A549 (cell line): ENCODE results near the gene SIAE. TPM values are rescaled to one million over a fixed set of nuclear protein-coding genes. Genes with fewer than 3 reads are reported as not detected.

Experiments used
- ATAC-seq, 2 experiments: fragments of 200-7000 bp in 1 of 2; fragments of >200 bp in 1 of 2; cut with Nextera tagmentation in 1 of 2; cut with Tn5 transposase in 1 of 2; 3 replicates each; pipeline versions ENCODE4 v1.8.0 to v1.9.1; 2018 to 2020; ENCODE audit warnings: mild to moderate bottlenecking in 1 of 2, moderate library complexity in 1 of 2
- CTCF ChIA-PET: fragments of 300-600 bp; sonication (Branson Sonifier 250); formaldehyde crosslinking; extraction: SDS; loops from one replicate; lab custom pipeline; 2021; ENCODE audit warnings: antibody characterized with exemption, inconsistent platforms; lab: Yijun Ruan, JAX
- POLR2A ChIA-PET: fragments of 350-600 bp; formaldehyde crosslinking; extraction: SDS; loops from one replicate; lab custom pipeline; 2021; ENCODE audit warnings: antibody characterized with exemption, inconsistent platforms; lab: Yijun Ruan, JAX
- DNase-seq, 2 experiments: peaks; one replicate each; pipeline versions ENCODE4 v3.0.0 to v3.0.0-alpha.2; 2011 to 2016; ENCODE audit warnings: low read depth in 1 of 2, low spot score in 1 of 2
- FAIRE-seq: peaks from 2 replicates; lab custom pipeline; 2011; peaks lifted over from hg19 to GRCh38; lab: Jason Lieb, UNC
- H3K27ac ChIP-seq, 2 experiments: fragments of >200 bp; sonication (Bioruptor Twin); formaldehyde crosslinking; 3 replicates each; pipeline ENCODE4 v1.5.1; 2016 to 2017
- H3K4me1 ChIP-seq: fragments of >200 bp; sonication (Bioruptor Twin); formaldehyde crosslinking; 3 replicates; pipeline ENCODE4 v1.6.1; 2016
- H3K4me2 ChIP-seq: fragments of >200 bp; sonication (Bioruptor Twin); formaldehyde crosslinking; 3 replicates; pipeline ENCODE4 v1.6.1; 2016
- H3K4me3 ChIP-seq: fragments of >200 bp; sonication (Bioruptor Twin); formaldehyde crosslinking; 3 replicates; pipeline ENCODE4 v1.5.1; 2016
- H3K9me3 ChIP-seq: fragments of >200 bp; sonication (Bioruptor Twin); formaldehyde crosslinking; 3 replicates; pipeline ENCODE4 v1.6.1; 2016
- ATOH8 ChIP-seq: fragments of 250-450 bp; sonication (Bioruptor Pico); IDR thresholded peaks from 2 replicates; pipeline ENCODE4 v1.5.0; 2020; ENCODE audit warnings: low read depth, mild to moderate bottlenecking, moderate library complexity
- CBX2 ChIP-seq: fragments of 200-600 bp; sonication (generic); IDR thresholded peaks from 2 replicates; pipeline ENCODE4 v1.6.1; 2016; ENCODE audit warnings: low read depth, mild to moderate bottlenecking, borderline replicate concordance
- CBX8 ChIP-seq: fragments of 200-600 bp; sonication (generic); IDR thresholded peaks from 2 replicates; pipeline ENCODE4 v1.6.1; 2016
- CHD2 ChIP-seq: fragments of 150-350 bp; IDR thresholded peaks from 2 replicates; pipeline ENCODE4 v1.6.1; 2014; ENCODE audit warnings: low read length; ENCODE audit not compliant: partially characterized antibody
- ESRRA ChIP-seq: fragments of 150-350 bp; IDR thresholded peaks from 2 replicates; pipeline ENCODE4 v1.6.1; 2014; ENCODE audit warnings: mild to moderate bottlenecking, low read length, borderline replicate concordance
- FOSB ChIP-seq: fragments of 250-450 bp; sonication (Bioruptor Pico); IDR thresholded peaks from 2 replicates; pipeline ENCODE4 v1.5.0; 2020; ENCODE audit warnings: mild to moderate bottlenecking, moderate library complexity
- GATA3 ChIP-seq: IDR thresholded peaks from 2 replicates; pipeline ENCODE4 v1.6.1; 2012; ENCODE audit warnings: borderline replicate concordance
- HES2 ChIP-seq: fragments of >200 bp; sonication (Bioruptor Twin); formaldehyde crosslinking; IDR thresholded peaks from 2 replicates; pipeline ENCODE4 v1.6.1; 2016
- HOXB13 ChIP-seq: fragments of 250-450 bp; sonication (Bioruptor Pico); IDR thresholded peaks from 2 replicates; pipeline ENCODE4 v1.5.0; 2020; ENCODE audit warnings: low read depth, mild to moderate bottlenecking, moderate library complexity
- HOXB5 ChIP-seq: fragments of 250-450 bp; sonication (Bioruptor Pico); IDR thresholded peaks from 2 replicates; pipeline ENCODE4 v1.5.0; 2020; ENCODE audit warnings: mild to moderate bottlenecking, moderate library complexity
- MYC ChIP-seq: IDR thresholded peaks from 2 replicates; pipeline ENCODE4 v1.6.1; 2012; ENCODE audit warnings: mild to moderate bottlenecking, inconsistent platforms, low read length, improper control_type of control experiment, borderline replicate concordance
- NPAS2 ChIP-seq: fragments of 250-450 bp; sonication (Bioruptor Pico); IDR thresholded peaks from 2 replicates; pipeline ENCODE4 v1.8.0; 2022; ENCODE audit warnings: mild to moderate bottlenecking, moderate library complexity, borderline replicate concordance
- NR3C1 ChIP-seq: fragments of >200 bp; sonication (Bioruptor Twin); formaldehyde crosslinking; IDR thresholded peaks from 3 replicates; pipeline ENCODE4 v1.6.1; 2017
- RAD21 ChIP-seq, 2 experiments: fragments of >200 bp in 1 of 2; sonication (Bioruptor Twin) in 1 of 2; formaldehyde crosslinking in 1 of 2; IDR thresholded peaks in 1 of 2; conservative IDR thresholded peaks in 1 of 2; 2 replicates in 1 of 2; 3 replicates in 1 of 2; pipeline ENCODE4 v1.6.1; 2012 to 2018; ENCODE audit warnings: inconsistent platforms in 1 of 2
- RNF2 ChIP-seq: fragments of 200-600 bp; sonication (generic); IDR thresholded peaks from 2 replicates; pipeline ENCODE4 v1.6.1; 2016; ENCODE audit warnings: low read depth, mild to moderate bottlenecking, antibody characterized with exemption, moderate library complexity, borderline replicate concordance
- SREBF2 ChIP-seq: fragments of 450-650 bp; IDR thresholded peaks from 2 replicates; pipeline ENCODE4 v1.6.1; 2014; ENCODE audit warnings: mild to moderate bottlenecking, moderate library complexity
- ZNF302 ChIP-seq: fragments of 250-450 bp; sonication (Bioruptor Pico); IDR thresholded peaks from 2 replicates; pipeline ENCODE4 v1.9.0; 2021; ENCODE audit warnings: inconsistent platforms, mild to moderate bottlenecking, moderate library complexity
- WGBS: methylation state at CpG from one replicate; pipeline ENCODE4 v1.1.6; 2017; ENCODE audit errors: missing lambda C conversion rate; 5-methylcytosine and 5-hydroxymethylcytosine counted together
- polyA plus RNA-seq, 4 experiments: library from polyadenylated mRNA; depleted of rRNA in 3 of 4; stranded (reverse); fragments of >200 nt; fragmentation: RNase III in 1 of 4; extraction: RNeasy Plus Mini Kit Qiagen cat#74134 plus additional on column Dnase treatment in 1 of 4; gene quantifications; 2 replicates in 3 of 4; 3 replicates in 1 of 4; pipeline ENCODE4 v1.2.3, GENCODE V29; 2011 to 2017
- TF ChIP-seq, protein P1 (sequence below): IDR thresholded peaks from 2 replicates; pipeline ENCODE4 v1.6.1; 2012
- TF ChIP-seq, protein P2 (sequence below): fragments of >200 bp; sonication (Bioruptor Twin); formaldehyde crosslinking; IDR thresholded peaks from 3 replicates; pipeline ENCODE4 v1.5.1; 2016
- TF ChIP-seq, protein P3 (sequence below): fragments of 150-350 bp; IDR thresholded peaks from 2 replicates; pipeline ENCODE4 v1.6.1; 2014; ENCODE audit warnings: low read depth, mild to moderate bottlenecking, low read length
- TF ChIP-seq, protein P4 (sequence below): fragments of >200 bp; sonication (Bioruptor Twin); formaldehyde crosslinking; IDR thresholded peaks from 3 replicates; pipeline ENCODE4 v1.6.1; 2016

SIAE gene
- polyA plus RNA-seq, 2 of the 4 experiments (the other 2 are of a cell fraction) = 10.3 to 23.2 TPM

DNA sequence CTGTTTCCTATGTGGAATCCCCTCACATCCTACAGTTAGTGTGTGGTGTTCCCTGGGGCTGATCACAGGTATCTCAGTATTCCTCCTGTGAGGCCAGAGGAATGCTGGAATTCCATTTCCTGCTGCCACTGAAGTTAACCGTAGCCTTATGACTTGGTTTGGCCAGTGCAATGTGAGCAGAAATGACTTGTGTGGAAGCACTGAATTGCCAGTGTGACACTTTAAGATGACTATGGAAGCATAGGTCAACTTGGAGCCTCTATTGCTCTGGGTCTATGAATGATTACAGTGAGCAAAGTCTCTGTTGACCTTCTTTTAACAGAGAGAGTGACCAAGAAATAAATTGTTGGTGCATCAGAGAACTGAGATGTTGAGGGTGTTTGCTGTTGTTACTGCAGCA lies 34.4 kb downstream of the SIAE start:
- WGBS = 71% methylated on average over 1 of the region's 1 CpG
- no peak for TF ChIP-seq RAD21 (conservative IDR thresholded peaks at IDR 0.05 in 1 of 2, IDR thresholded peaks at IDR 0.05 in 1 of 2)
- TF ChIP-seq ESRRA = no peak
- FAIRE-seq = no peak
- Histone ChIP-seq H3K27ac (no peak overlapping the region), H3K9me3 (no peaks in the 10 kb centered on the region), H3K4me1 (no peaks in the 10 kb centered on the region), H3K4me3 (no peak overlapping the region), H3K4me2 (no peak overlapping the region)
- no peak for ATAC-seq
- DNase-seq = no peak
- ChIA-PET POLR2A (interaction anchor here (1.0 kb wide), 1 partner anchor 17 kb away, joined by 3 read pairs; the partner anchor contains the start of gene TBRG1), CTCF (interaction anchor here (1.1 to 1.3 kb wide), 2 partner anchors 120 to 239 kb away, joined by 3 read pairs; no protein-coding TSS in a partner anchor)

GRCh38 chr11:124638500-124638899 lies 35.0 kb downstream of the SIAE start:
- no peak for TF ChIP-seq NR3C1
- TF ChIP-seq NPAS2 (CRISPR knock-in tag) = no peak
- no peak for TF ChIP-seq CBX8
- no peak for TF ChIP-seq ATOH8
- TF ChIP-seq, protein P1, sequence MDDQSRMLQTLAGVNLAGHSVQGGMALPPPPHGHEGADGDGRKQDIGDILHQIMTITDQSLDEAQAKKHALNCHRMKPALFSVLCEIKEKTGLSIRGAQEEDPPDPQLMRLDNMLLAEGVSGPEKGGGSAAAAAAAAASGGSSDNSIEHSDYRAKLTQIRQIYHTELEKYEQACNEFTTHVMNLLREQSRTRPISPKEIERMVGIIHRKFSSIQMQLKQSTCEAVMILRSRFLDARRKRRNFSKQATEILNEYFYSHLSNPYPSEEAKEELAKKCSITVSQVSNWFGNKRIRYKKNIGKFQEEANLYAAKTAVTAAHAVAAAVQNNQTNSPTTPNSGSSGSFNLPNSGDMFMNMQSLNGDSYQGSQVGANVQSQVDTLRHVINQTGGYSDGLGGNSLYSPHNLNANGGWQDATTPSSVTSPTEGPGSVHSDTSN = no peak
- TF ChIP-seq, protein P2, sequence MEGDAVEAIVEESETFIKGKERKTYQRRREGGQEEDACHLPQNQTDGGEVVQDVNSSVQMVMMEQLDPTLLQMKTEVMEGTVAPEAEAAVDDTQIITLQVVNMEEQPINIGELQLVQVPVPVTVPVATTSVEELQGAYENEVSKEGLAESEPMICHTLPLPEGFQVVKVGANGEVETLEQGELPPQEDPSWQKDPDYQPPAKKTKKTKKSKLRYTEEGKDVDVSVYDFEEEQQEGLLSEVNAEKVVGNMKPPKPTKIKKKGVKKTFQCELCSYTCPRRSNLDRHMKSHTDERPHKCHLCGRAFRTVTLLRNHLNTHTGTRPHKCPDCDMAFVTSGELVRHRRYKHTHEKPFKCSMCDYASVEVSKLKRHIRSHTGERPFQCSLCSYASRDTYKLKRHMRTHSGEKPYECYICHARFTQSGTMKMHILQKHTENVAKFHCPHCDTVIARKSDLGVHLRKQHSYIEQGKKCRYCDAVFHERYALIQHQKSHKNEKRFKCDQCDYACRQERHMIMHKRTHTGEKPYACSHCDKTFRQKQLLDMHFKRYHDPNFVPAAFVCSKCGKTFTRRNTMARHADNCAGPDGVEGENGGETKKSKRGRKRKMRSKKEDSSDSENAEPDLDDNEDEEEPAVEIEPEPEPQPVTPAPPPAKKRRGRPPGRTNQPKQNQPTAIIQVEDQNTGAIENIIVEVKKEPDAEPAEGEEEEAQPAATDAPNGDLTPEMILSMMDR = no peak
- TF ChIP-seq GATA3 = no peak
- TF ChIP-seq HES2 = no peak
- TF ChIP-seq ZNF302 (CRISPR knock-in tag) = no peak
- no peak for TF ChIP-seq MYC
- no peak for TF ChIP-seq RNF2
- TF ChIP-seq SREBF2 = no peak
- no peak for TF ChIP-seq CBX2
- no peak for TF ChIP-seq HOXB5 (CRISPR knock-in tag)
- TF ChIP-seq, protein P3, sequence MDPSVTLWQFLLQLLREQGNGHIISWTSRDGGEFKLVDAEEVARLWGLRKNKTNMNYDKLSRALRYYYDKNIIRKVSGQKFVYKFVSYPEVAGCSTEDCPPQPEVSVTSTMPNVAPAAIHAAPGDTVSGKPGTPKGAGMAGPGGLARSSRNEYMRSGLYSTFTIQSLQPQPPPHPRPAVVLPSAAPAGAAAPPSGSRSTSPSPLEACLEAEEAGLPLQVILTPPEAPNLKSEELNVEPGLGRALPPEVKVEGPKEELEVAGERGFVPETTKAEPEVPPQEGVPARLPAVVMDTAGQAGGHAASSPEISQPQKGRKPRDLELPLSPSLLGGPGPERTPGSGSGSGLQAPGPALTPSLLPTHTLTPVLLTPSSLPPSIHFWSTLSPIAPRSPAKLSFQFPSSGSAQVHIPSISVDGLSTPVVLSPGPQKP = no peak
- no peak for TF ChIP-seq HOXB13
- TF ChIP-seq, protein P4, sequence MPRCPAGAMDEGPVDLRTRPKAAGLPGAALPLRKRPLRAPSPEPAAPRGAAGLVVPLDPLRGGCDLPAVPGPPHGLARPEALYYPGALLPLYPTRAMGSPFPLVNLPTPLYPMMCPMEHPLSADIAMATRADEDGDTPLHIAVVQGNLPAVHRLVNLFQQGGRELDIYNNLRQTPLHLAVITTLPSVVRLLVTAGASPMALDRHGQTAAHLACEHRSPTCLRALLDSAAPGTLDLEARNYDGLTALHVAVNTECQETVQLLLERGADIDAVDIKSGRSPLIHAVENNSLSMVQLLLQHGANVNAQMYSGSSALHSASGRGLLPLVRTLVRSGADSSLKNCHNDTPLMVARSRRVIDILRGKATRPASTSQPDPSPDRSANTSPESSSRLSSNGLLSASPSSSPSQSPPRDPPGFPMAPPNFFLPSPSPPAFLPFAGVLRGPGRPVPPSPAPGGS = no peak
- no peak for TF ChIP-seq CHD2
- no peak for TF ChIP-seq FOSB (CRISPR knock-in tag)
- ATAC-seq = no peak
- POLR2A ChIA-PET = no interaction called here

More at GRCh38 chr11:124638500-124638899, 35.0 kb downstream of the SIAE start:
- Histone ChIP-seq H3K4me1 (no peaks in the 10 kb centered on the region), H3K27ac (no peak overlapping the region), H3K4me3 (no peak overlapping the region), H3K9me3 (no peaks in the 10 kb centered on the region), H3K4me2 (no peak overlapping the region)
- no peak for FAIRE-seq
- no peak for DNase-seq
- WGBS = 95% methylated on average over 3 of the region's 3 CpGs
- CTCF ChIA-PET = no interaction called here
